ENCODE data around the gene GOLGA8N.
"Not testable (repeated sequence)": the region's sequence is repeated elsewhere in the genome, so short reads cannot be mapped to it uniquely, and the experiment has no call there.

GRCh38 chr15:32609518-32609917 is 16.3 kb downstream of the GOLGA8N start:
- not testable (repeated sequence) for TF ChIP-seq EZH2 (IDR thresholded peaks at IDR 0.05; ENCODE audit: borderline replicate concordance, control insufficient read depth, low read depth, low read length); PBX3 (IDR thresholded peaks at IDR 0.05; ENCODE audit: insufficient replicate concordance, low read depth, low read length); TBL1XR1 (IDR thresholded peaks at IDR 0.05; ENCODE audit: low read depth, low read length); CTCF (IDR thresholded peaks at IDR 0.05 in 2 of 3, conservative IDR thresholded peaks at IDR 0.05 in 1 of 3; ENCODE audit: control insufficient read depth in 2 of 3, extremely low read depth in 1 of 3, insufficient read depth in 1 of 3, low read depth in 3 of 3, low read length in 3 of 3); CHD4 (IDR thresholded peaks at IDR 0.05)

Measured in GM12878 (cell line).